Retinal pigment epithelial cell (primary cell): ENCODE data around the gene GRIK5.

Experiments used
- DNase-seq: peaks from one replicate; pipeline ENCODE4 v3.0.0-alpha.2; 2010; ENCODE audit warnings: low read depth
- H3K4me3 ChIP-seq: 2 replicates; pipeline ENCODE4 v1.5.1; 2011; ENCODE audit warnings: mild to moderate bottlenecking, low read length, control low read depth, moderate library complexity
- TF ChIP-seq, protein P1 (sequence below): conservative IDR thresholded peaks from 2 replicates; pipeline ENCODE4 v1.5.1; 2011; ENCODE audit warnings: low read depth, low read length, control low read depth, inconsistent platforms

The GRIK5 gene

DNA sequence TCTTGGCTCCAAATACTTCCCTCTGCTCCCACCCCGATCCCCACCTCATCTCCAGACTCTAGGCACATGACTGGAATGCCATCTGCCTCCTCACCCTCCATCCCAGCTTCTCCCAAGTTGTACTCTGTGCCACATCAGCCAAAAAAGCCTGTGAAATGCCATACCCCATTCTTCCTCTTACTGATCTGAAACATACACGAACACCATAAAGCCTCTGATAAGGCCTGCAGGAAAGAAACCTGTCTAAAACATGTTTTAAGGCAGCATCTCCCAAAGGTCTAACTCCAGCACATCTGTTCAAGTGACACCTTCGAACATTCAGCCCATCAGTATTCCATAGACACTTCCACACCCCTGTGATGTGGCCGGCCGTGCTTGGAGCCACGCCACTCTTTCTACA is 5.6 kb downstream of the GRIK5 start:
- DNase-seq = no peak
- TF ChIP-seq, protein P1, sequence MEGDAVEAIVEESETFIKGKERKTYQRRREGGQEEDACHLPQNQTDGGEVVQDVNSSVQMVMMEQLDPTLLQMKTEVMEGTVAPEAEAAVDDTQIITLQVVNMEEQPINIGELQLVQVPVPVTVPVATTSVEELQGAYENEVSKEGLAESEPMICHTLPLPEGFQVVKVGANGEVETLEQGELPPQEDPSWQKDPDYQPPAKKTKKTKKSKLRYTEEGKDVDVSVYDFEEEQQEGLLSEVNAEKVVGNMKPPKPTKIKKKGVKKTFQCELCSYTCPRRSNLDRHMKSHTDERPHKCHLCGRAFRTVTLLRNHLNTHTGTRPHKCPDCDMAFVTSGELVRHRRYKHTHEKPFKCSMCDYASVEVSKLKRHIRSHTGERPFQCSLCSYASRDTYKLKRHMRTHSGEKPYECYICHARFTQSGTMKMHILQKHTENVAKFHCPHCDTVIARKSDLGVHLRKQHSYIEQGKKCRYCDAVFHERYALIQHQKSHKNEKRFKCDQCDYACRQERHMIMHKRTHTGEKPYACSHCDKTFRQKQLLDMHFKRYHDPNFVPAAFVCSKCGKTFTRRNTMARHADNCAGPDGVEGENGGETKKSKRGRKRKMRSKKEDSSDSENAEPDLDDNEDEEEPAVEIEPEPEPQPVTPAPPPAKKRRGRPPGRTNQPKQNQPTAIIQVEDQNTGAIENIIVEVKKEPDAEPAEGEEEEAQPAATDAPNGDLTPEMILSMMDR = no peak
- H3K4me3 ChIP-seq = no peak overlapping the region

DNA sequence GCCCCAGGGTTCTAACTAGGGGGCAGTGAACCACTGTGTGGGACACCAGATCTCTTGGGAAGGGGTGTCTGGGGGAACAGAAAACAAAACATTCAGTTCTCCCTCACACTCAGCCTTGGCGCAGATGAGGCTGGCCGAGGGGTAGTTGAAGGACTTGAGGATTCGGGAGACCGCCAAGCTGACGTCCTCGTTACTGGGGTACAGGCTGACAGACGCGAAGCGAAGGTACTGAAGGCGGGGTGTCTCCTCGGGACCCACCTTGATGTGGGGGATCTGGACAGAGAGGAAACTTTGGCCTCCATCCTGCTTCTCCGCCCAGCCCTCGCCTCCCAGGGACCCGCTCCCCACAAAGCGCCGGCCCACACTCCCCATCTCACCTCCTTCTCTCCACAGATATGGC is 7.6 kb downstream of the GRIK5 start:
- no peak for DNase-seq
- H3K4me3 ChIP-seq = no peak overlapping the region
- TF ChIP-seq, protein P1 = no peak

DNA sequence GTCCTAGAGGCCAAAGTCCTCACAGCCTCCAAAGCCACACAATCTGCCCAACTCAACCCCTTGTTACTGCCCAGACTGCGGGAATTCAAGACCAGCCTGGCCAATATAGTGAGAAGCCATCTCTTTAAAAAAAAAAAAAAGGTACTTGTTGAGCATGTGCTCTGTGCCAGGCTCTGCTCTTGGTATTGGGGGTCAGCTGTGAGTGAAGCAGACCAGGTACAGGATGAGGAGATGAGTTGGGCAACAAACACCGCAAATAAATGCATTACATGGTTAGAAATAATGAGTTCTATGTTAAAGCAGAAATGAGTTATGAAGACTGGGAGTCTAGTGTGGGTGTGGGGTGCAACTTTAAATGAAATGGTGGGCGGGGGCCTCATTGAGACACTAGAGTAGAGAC is 9.9 kb downstream of the GRIK5 start:
- TF ChIP-seq, protein P1 = no peak
- no peak overlapping the region for H3K4me3 ChIP-seq
- DNase-seq = no peak

DNA sequence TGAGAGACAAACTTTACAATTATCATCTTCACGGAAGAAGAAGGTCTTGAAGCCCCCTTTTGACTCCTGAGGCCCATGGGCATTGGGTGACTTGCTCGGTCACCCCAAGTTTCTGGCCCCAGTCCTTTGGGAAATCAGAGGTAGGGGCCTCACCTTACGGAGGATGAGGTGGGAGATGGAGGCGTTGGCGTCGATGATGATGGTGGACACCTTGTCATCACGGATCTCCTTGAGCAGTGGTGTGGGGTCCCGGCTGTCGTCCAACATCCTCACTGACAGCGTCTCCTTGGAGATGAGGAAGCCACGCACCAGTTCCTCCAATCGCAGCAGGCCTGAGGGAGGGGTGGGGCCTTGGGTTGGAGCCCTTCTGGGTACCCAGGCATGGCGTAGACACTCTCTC is 10.8 kb downstream of the GRIK5 start:
- H3K4me3 ChIP-seq = no peak overlapping the region
- DNase-seq = no peak
- TF ChIP-seq, protein P1 = no peak

DNA sequence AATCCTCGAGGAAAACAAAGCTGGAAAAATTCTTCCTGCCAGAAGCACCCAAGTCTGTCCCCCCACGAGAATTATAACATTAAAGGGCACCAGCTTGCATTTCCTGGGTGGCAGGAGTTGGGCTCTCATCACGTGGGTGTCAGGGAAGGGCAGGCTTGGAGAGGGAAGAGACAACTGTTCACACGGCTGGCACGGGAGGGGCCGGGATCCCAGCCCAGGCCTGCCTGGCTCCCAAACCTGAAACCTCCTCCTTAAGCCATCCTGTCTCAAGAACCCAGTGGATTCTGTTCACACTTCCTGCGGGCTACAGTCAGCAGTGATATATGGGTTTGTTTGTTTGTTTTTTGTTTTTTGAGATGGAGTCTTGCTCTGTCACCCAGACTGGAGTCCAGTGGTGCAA is 12.2 kb downstream of the GRIK5 start:
- no peak for DNase-seq
- H3K4me3 ChIP-seq = no peak overlapping the region
- TF ChIP-seq, protein P1 = no peak

DNA sequence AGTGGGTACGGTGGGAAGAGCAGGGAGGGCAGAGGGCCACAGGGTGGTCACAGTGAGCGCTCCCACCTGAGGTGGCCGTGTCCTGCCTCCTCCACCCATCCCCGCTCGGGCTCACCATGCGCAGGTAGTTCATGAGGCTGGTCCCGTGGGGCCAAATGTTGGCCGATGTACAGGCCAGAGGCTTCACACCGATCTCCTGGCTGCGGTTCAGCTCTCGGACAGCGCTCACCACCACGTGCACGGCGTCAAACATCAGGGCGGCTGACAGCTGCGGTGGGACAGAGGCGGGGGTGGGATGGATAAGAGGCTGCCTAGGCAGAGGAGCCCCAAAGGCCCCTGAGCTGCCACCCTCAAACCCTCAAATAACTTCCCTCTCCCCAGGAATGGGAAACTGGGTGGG is 15.8 kb downstream of the GRIK5 start:
- H3K4me3 ChIP-seq = no peak overlapping the region
- no peak for DNase-seq
- TF ChIP-seq, protein P1 = no peak

DNA sequence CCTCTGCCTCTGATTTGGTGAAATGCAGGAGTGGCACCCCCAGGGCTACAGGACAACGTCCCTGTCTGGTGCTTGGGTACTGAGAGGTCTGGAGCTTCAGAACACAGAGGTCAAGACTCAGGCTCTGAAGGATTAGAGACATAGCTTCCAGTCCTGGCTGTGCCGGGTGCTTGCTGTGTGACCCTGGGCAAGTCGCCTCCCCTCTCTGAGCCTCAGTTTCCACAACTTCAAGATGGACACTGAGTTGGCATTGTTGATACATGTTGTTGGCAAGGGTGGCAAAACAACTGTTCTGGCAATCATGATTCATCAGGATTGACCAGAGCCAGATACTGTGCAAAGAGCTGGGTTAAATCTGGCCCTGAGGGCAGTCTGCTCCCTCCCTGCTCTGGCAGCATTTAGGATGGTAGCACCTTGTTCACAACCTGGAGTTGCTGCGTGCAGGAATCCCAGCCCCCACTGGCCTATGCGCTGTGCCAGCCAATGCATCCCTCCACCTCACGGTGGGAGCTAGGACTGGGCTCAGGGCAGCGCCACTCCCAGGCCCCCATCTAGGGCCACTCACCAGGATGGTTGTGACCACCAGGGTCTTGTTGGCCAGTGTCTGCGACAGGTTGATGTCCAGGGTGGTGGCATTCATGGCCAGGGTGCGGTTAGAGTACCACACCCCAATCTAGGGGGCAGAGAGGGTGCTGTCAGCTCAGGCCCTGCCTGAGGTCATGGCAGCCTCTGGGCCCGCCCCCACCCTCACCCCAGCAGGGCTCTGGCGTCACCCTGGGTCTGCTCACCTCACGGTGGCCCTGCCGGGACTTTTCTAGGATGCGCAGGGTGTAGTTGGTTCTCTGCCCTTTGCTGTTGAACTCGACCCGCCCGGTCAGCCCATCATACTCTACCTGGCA is 16.7 kb downstream of the GRIK5 start:
- no peak overlapping the region for H3K4me3 ChIP-seq
- DNase-seq = no peak
- TF ChIP-seq, protein P1 = no peak
